Ishikawa (cell line): ENCODE measurements around the gene UGT1A9.
A peak's percentile ranks its signal among the peaks of the same experiment; 100 is the strongest.

Source experiments
- CEBPB ChIP-seq: IDR thresholded peaks from 2 replicates; pipeline ENCODE4 v1.6.1; 2012
- CREB1 ChIP-seq: IDR thresholded peaks from 2 replicates; pipeline ENCODE4 v1.6.1; 2012; ENCODE audit warnings: low read depth
- EGR1 ChIP-seq: IDR thresholded peaks from 2 replicates; pipeline ENCODE4 v1.6.1; 2012
- EP300 ChIP-seq: IDR thresholded peaks from 2 replicates; pipeline ENCODE4 v1.6.1; 2012; ENCODE audit warnings: borderline replicate concordance
- FOXM1 ChIP-seq: IDR thresholded peaks from 2 replicates; pipeline ENCODE4 v1.6.1; 2012; ENCODE audit warnings: low read depth, borderline replicate concordance
- NFIC ChIP-seq: IDR thresholded peaks from 2 replicates; pipeline ENCODE4 v1.6.1; 2012
- RAD21 ChIP-seq: IDR thresholded peaks from 2 replicates; pipeline ENCODE4 v1.6.1; 2012; ENCODE audit warnings: low read depth
- TAF1 ChIP-seq: IDR thresholded peaks from 2 replicates; pipeline ENCODE4 v1.6.1; 2012; ENCODE audit warnings: low read depth, mild to moderate bottlenecking
- TCF12 ChIP-seq: IDR thresholded peaks from 2 replicates; pipeline ENCODE4 v1.6.1; 2012; ENCODE audit warnings: low read depth
- TEAD4 ChIP-seq: IDR thresholded peaks from 2 replicates; pipeline ENCODE4 v1.6.1; 2012
- YY1 ChIP-seq: IDR thresholded peaks from 2 replicates; pipeline ENCODE4 v1.6.1; 2012; ENCODE audit warnings: low read depth
- ZBTB7A ChIP-seq: IDR thresholded peaks from 2 replicates; pipeline ENCODE4 v1.6.1; 2012; ENCODE audit warnings: low read depth
- TF ChIP-seq, protein P1 (sequence below): IDR thresholded peaks from 2 replicates; pipeline ENCODE4 v1.6.1; 2012
- TF ChIP-seq, protein P2 (sequence below): IDR thresholded peaks from 2 replicates; pipeline ENCODE4 v1.6.1; 2012; ENCODE audit warnings: low read depth, mild to moderate bottlenecking
- TF ChIP-seq, protein P3 (sequence below): IDR thresholded peaks from 2 replicates; pipeline ENCODE4 v1.6.1; 2012

UGT1A9 gene

DNA sequence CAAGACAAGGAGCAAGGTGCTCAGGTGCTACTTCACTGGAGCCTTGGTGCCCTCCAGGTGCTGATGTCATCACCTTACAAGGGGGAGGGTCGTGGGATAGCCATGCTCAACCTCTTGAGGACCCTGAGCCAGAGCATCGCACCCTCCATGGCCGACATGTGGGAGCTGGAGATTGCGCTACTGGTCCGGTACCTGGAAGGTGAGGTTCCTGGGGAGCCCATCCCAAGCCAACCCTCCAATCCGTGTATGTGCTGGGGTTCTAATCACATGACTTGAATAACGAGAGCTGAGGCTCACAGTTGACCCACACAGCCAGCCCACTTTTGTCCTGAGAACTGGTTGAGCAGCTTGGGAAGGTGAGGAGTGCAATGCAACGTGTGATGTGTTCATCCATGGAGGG, 132.3 kb downstream of the UGT1A9 start:
- TF ChIP-seq, protein P1, sequence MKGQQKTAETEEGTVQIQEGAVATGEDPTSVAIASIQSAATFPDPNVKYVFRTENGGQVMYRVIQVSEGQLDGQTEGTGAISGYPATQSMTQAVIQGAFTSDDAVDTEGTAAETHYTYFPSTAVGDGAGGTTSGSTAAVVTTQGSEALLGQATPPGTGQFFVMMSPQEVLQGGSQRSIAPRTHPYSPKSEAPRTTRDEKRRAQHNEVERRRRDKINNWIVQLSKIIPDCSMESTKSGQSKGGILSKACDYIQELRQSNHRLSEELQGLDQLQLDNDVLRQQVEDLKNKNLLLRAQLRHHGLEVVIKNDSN, result no peak
- TF ChIP-seq TCF12, result no peak
- no peak for TF ChIP-seq EP300
- TF ChIP-seq TEAD4, result no peak
- TF ChIP-seq NFIC, result no peak
- TF ChIP-seq, protein P2, sequence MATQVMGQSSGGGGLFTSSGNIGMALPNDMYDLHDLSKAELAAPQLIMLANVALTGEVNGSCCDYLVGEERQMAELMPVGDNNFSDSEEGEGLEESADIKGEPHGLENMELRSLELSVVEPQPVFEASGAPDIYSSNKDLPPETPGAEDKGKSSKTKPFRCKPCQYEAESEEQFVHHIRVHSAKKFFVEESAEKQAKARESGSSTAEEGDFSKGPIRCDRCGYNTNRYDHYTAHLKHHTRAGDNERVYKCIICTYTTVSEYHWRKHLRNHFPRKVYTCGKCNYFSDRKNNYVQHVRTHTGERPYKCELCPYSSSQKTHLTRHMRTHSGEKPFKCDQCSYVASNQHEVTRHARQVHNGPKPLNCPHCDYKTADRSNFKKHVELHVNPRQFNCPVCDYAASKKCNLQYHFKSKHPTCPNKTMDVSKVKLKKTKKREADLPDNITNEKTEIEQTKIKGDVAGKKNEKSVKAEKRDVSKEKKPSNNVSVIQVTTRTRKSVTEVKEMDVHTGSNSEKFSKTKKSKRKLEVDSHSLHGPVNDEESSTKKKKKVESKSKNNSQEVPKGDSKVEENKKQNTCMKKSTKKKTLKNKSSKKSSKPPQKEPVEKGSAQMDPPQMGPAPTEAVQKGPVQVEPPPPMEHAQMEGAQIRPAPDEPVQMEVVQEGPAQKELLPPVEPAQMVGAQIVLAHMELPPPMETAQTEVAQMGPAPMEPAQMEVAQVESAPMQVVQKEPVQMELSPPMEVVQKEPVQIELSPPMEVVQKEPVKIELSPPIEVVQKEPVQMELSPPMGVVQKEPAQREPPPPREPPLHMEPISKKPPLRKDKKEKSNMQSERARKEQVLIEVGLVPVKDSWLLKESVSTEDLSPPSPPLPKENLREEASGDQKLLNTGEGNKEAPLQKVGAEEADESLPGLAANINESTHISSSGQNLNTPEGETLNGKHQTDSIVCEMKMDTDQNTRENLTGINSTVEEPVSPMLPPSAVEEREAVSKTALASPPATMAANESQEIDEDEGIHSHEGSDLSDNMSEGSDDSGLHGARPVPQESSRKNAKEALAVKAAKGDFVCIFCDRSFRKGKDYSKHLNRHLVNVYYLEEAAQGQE, result no peak
- TF ChIP-seq RAD21, result no peak
- TF ChIP-seq ZBTB7A, result no peak
- no peak for TF ChIP-seq EGR1
- TF ChIP-seq TAF1, result no peak
- TF ChIP-seq, protein P3, sequence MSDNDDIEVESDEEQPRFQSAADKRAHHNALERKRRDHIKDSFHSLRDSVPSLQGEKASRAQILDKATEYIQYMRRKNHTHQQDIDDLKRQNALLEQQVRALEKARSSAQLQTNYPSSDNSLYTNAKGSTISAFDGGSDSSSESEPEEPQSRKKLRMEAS, result no peak
- TF ChIP-seq YY1, result no peak
- TF ChIP-seq FOXM1, result no peak
- no peak for TF ChIP-seq CREB1
- TF ChIP-seq CEBPB, result no peak

DNA sequence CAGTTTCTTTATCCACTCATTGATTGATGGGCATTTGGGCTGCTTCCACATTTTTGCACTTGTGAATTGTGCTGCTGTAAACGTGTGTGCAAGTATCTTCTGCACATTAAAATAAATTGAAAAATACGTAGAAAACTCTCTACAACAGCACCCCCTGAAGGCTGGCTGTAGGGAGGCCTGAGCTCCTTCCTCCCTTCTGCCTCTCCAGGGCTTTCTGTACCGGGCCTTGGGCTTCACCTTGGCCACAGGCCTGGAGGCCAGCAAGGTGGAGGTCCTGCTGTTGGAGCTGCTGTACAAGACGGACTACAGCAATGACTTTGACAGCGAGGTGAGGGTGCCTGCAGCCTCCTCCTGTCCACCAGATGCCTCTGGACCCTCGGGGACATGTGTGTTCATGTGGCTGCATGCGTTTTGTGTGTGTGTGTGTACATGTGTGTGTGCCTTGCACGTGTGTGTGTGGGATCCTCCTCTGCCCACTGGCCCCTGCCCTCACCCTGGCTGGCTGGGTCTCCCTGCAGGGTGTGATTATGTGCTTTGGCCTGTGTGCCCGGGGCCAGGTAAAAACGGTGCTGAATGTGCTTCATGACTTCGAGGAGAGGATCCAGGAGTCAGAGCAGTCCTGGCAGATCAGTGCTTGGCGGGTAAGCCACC, 135.6 kb downstream of the UGT1A9 start:
- TF ChIP-seq TCF12 (no peak), FOXM1 (no peak), EGR1 (no peak)
- TF ChIP-seq, protein P3, result no peak
- TF ChIP-seq, protein P2, result no peak

DNA sequence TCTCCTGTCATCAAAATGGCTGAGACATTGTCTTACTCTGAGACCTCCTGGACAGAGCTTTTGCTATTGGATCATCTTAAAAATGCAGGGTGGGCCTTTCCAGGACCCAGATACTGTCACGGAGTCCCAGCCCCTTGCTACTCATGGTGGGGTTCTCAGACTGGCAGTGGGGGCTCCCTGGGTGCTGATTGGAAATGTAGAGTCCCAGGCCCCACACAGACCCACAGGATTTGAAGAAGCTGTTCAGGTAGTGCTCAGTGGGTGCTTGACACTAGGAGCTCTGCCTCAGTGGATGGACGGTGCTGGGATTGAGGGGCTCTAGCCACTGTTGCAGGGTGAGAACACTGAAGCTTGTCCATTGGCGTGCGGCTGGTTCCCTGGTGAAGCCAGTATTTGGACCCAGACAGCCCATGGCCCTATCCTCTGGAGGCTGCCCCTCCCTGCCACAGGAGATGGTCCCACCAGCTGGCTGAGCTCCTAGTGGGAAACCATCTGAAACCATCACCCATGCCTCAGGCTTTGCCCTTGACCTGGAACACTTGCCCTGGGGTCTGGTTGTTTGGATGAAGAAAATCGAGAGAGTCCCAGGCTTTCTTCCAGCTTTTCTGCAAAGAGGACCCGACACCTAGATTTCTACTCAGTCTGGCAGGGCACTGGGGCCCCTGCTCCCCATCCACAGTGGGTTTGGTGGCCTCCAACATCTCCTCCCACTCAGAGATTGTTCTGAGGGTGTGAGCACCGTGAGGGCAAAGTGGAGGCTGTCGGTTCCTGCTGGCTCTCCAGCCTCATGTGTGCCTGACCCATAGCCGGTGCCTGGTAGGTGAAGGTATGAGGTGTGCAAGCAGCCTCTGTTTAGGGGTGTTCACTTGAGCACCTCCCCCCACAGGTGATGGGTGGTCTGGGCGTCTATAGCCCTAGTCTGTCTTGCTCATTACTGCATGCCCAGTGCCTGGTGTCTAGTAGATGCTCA, 136.6 kb downstream of the UGT1A9 start:
- TF ChIP-seq, protein P1, result no peak
- no peak for TF ChIP-seq YY1
- no peak for TF ChIP-seq ZBTB7A
- TF ChIP-seq, protein P2, result no peak

DNA sequence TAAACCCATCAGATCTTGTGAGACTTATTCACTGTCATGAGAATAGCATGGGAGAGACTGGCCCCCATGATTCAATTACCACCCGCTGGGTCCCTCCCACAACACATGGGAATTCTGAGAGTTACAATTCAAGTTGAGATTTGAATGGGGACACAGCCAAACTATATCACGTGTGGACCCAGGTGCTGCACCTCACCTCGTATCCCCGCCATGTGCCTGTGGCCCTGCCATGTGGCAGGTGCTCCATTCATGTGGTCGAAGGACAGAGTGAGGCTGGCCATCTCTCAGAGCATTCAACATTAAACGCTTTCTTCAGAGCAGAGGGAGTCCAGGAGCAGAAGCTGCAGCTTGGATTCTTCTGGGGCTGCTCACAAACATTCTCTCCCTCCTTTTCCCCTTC, 138.7 kb downstream of the UGT1A9 start:
- TF ChIP-seq, protein P2, result no peak
- TF ChIP-seq, protein P3, result peak; percentile 37; the same call in 1 of the 2 replicates
